ENCODE results near the gene MAP2K5.

MAP2K5 gene

GRCh38 chr15:67839499-67839928 lies 297.0 kb downstream of the MAP2K5 start (continued):
- no peak for TF ChIP-seq ZNF654 (tag by site-specific recombination; IDR thresholded peaks at IDR 0.05; ENCODE audit: low read depth)
- peak; percentile 84; the same call in 1 of the 2 replicates for TF ChIP-seq SCRT1 (tag by site-specific recombination; IDR thresholded peaks at IDR 0.05; ENCODE audit: borderline replicate concordance)
- no peak for TF ChIP-seq ZNF529 (tag by site-specific recombination; IDR thresholded peaks at IDR 0.05; ENCODE audit: insufficient replicate concordance)
- no peak; the same call in none of the 2 replicates for TF ChIP-seq ZNF561 (tag by site-specific recombination; IDR thresholded peaks at IDR 0.05; ENCODE audit: borderline replicate concordance)
- no peak for TF ChIP-seq ZNF518A (tag by site-specific recombination; conservative IDR thresholded peaks at IDR 0.05; ENCODE audit: low read depth)
- TF ChIP-seq ZBTB44 (tag by site-specific recombination; IDR thresholded peaks at IDR 0.05), result peak; percentile 65; the same call in 1 of the 2 replicates
- TF ChIP-seq ZNF677 (tag by site-specific recombination; IDR thresholded peaks at IDR 0.05), result no peak
- no peak for TF ChIP-seq ZNF133 (tag by site-specific recombination; IDR thresholded peaks at IDR 0.05)
- no peak for TF ChIP-seq FEZF1 (tag by site-specific recombination; IDR thresholded peaks at IDR 0.05)
- TF ChIP-seq ZNF660 (tag by site-specific recombination; IDR thresholded peaks at IDR 0.05), result peak; percentile 84; the same call in 1 of the 2 replicates
- no peak for TF ChIP-seq ZNF488 (tag by site-specific recombination; IDR thresholded peaks at IDR 0.05)
- TF ChIP-seq ZNF169 (tag by site-specific recombination; IDR thresholded peaks at IDR 0.05), result no peak
- TF ChIP-seq ZNF2 (tag by site-specific recombination; IDR thresholded peaks at IDR 0.05), result no peak; the same call in 1 of the 2 replicates
- TF ChIP-seq, protein P1, sequence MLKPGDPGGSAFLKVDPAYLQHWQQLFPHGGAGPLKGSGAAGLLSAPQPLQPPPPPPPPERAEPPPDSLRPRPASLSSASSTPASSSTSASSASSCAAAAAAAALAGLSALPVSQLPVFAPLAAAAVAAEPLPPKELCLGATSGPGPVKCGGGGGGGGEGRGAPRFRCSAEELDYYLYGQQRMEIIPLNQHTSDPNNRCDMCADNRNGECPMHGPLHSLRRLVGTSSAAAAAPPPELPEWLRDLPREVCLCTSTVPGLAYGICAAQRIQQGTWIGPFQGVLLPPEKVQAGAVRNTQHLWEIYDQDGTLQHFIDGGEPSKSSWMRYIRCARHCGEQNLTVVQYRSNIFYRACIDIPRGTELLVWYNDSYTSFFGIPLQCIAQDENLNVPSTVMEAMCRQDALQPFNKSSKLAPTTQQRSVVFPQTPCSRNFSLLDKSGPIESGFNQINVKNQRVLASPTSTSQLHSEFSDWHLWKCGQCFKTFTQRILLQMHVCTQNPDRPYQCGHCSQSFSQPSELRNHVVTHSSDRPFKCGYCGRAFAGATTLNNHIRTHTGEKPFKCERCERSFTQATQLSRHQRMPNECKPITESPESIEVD (tag by site-specific recombination; IDR thresholded peaks at IDR 0.05), result peak; percentile 48; the same call in 1 of the 2 replicates
- TF ChIP-seq, protein P2, sequence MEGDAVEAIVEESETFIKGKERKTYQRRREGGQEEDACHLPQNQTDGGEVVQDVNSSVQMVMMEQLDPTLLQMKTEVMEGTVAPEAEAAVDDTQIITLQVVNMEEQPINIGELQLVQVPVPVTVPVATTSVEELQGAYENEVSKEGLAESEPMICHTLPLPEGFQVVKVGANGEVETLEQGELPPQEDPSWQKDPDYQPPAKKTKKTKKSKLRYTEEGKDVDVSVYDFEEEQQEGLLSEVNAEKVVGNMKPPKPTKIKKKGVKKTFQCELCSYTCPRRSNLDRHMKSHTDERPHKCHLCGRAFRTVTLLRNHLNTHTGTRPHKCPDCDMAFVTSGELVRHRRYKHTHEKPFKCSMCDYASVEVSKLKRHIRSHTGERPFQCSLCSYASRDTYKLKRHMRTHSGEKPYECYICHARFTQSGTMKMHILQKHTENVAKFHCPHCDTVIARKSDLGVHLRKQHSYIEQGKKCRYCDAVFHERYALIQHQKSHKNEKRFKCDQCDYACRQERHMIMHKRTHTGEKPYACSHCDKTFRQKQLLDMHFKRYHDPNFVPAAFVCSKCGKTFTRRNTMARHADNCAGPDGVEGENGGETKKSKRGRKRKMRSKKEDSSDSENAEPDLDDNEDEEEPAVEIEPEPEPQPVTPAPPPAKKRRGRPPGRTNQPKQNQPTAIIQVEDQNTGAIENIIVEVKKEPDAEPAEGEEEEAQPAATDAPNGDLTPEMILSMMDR (tag by site-specific recombination; IDR thresholded peaks at IDR 0.05), result no peak
- TF ChIP-seq TSHZ1 (tag by site-specific recombination; IDR thresholded peaks at IDR 0.05; ENCODE audit: borderline replicate concordance), result no peak
- no peak for TF ChIP-seq GLIS2 (tag by site-specific recombination; IDR thresholded peaks at IDR 0.05)
- peak; percentile 69 for TF ChIP-seq ZBTB48 (tag by site-specific recombination; IDR thresholded peaks at IDR 0.05)
- TF ChIP-seq ZNF10 (tag by site-specific recombination; IDR thresholded peaks at IDR 0.05), result no peak
- no peak for TF ChIP-seq PATZ1 (tag by site-specific recombination; IDR thresholded peaks at IDR 0.05)
- TF ChIP-seq ZNF544 (tag by site-specific recombination; IDR thresholded peaks at IDR 0.05), result no peak
- 0 out of 2 replicates have a peak, but pooled peaks have one; percentile 20 for TF ChIP-seq WT1 (tag by site-specific recombination; IDR thresholded peaks at IDR 0.05)
- TF ChIP-seq TRIM28 (IDR thresholded peaks at IDR 0.05; ENCODE audit: borderline replicate concordance, low read length), result no peak
